ENCODE data around the gene LRRTM4.
"Not testable (repeated sequence)": the region's sequence is repeated elsewhere in the genome, so short reads cannot be mapped to it uniquely, and the experiment has no call there.

LRRTM4 gene

GRCh38 chr2:76867854-76868253 lies 654.3 kb downstream of the LRRTM4 start:
- no peak for DNase-seq (ENCODE audit: low read depth, low spot score)

- no peak for DNase-seq (ENCODE audit: low read depth, low spot score)
Measured at GRCh38 chr2:76866464-76866863, 655.7 kb downstream of the LRRTM4 start.

GRCh38 chr2:76862901-76863300 lies 659.3 kb downstream of the LRRTM4 start:
- DNase-seq (ENCODE audit: low read depth, low spot score), result no peak

- DNase-seq (ENCODE audit: low read depth, low spot score), result no peak
Measured at GRCh38 chr2:76861708-76862107, 660.5 kb downstream of the LRRTM4 start.

- no peak for DNase-seq (ENCODE audit: low read depth, low spot score)
Measured at GRCh38 chr2:76851000-76851399, 671.2 kb downstream of the LRRTM4 start.

GRCh38 chr2:76849086-76849485 lies 673.1 kb downstream of the LRRTM4 start:
- no peak for DNase-seq (ENCODE audit: low read depth, low spot score)

- DNase-seq (ENCODE audit: low read depth, low spot score), result no peak
Measured at GRCh38 chr2:76839826-76840225, 682.4 kb downstream of the LRRTM4 start.

GRCh38 chr2:76829374-76830234 lies 692.6 kb downstream of the LRRTM4 start:
- DNase-seq (ENCODE audit: low read depth, low spot score), result no peak

GRCh38 chr2:76826691-76827090 lies 695.5 kb downstream of the LRRTM4 start:
- DNase-seq (ENCODE audit: low read depth, low spot score), result no peak

- DNase-seq (ENCODE audit: low read depth, low spot score), result no peak
Measured at GRCh38 chr2:76825140-76825970, 696.8 kb downstream of the LRRTM4 start.

GRCh38 chr2:76821731-76822130 lies 700.4 kb downstream of the LRRTM4 start:
- no peak for DNase-seq (ENCODE audit: low read depth, low spot score)

- no peak for DNase-seq (ENCODE audit: low read depth, low spot score)
Measured at GRCh38 chr2:76813084-76813483, 709.1 kb downstream of the LRRTM4 start.

- no peak for DNase-seq (ENCODE audit: low read depth, low spot score)
Measured at GRCh38 chr2:76812156-76812555, 710.0 kb downstream of the LRRTM4 start.

- DNase-seq (ENCODE audit: low read depth, low spot score), result no peak
Measured at GRCh38 chr2:76809136-76809535, 713.0 kb downstream of the LRRTM4 start.

- no peak for DNase-seq (ENCODE audit: low read depth, low spot score)
Measured at GRCh38 chr2:76808732-76809131, 713.4 kb downstream of the LRRTM4 start.

GRCh38 chr2:76793647-76794334 lies 728.4 kb downstream of the LRRTM4 start:
- no peak for DNase-seq (ENCODE audit: low read depth, low spot score)

GRCh38 chr2:76781313-76781712 lies 740.9 kb downstream of the LRRTM4 start:
- not testable (repeated sequence) for DNase-seq (ENCODE audit: low read depth, low spot score)

- no peak for DNase-seq (ENCODE audit: low read depth, low spot score)
Measured at GRCh38 chr2:76763276-76763675, 758.9 kb downstream of the LRRTM4 start.

- no peak for DNase-seq (ENCODE audit: low read depth, low spot score)
Measured at GRCh38 chr2:76760367-76760704, 761.8 kb downstream of the LRRTM4 start.

GRCh38 chr2:76759634-76760366 lies 762.4 kb downstream of the LRRTM4 start:
- no peak for DNase-seq (ENCODE audit: low read depth, low spot score)

GRCh38 chr2:76752506-76752905 lies 769.7 kb downstream of the LRRTM4 start:
- no peak for DNase-seq (ENCODE audit: low read depth, low spot score)

- no peak for DNase-seq (ENCODE audit: low read depth, low spot score)
Measured at GRCh38 chr2:76749858-76750257, 772.3 kb downstream of the LRRTM4 start.

All from brain pericyte (primary cell).